Measurements from ENCODE around the gene NBPF8. TPM values are rescaled to one million over a fixed set of nuclear protein-coding genes. Genes with fewer than 3 reads are reported as not detected.
"Not testable (repeated sequence)": the region's sequence is repeated elsewhere in the genome, so short reads cannot be mapped to it uniquely, and the experiment has no call there.

Gene NBPF8, protein sequence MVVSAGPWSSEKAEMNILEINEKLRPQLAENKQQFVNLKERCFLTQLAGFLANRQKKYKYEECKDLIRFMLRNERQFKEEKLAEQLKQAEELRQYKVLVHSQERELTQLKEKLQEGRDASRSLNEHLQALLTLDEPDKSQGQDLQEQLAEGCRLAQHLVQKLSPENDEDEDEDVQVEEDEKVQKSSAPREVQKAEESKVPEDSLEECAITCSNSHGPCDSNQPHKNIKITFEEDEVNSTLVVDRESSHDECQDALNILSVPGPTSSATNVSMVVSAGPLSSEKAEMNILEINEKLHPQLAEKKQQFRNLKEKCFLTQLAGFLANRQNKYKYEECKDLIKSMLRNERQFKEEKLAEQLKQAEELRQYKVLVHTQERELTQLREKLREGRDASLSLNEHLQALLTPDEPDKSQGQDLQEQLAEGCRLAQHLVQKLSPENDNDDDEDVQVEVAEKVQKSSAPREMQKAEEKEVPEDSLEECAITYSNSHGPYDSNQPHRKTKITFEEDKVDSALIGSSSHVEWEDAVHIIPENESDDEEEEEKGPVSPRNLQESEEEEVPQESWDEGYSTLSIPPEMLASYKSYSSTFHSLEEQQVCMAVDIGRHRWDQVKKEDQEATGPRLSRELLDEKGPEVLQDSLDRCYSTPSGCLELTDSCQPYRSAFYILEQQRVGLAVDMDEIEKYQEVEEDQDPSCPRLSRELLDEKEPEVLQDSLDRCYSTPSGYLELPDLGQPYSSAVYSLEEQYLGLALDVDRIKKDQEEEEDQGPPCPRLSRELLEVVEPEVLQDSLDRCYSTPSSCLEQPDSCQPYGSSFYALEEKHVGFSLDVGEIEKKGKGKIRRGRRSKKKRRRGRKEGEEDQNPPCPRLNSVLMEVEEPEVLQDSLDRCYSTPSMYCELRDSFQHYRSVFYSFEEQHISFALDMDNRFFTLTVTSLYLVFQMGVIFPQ
- polyA plus RNA-seq (ENCODE audit: insufficient read length) = 23.2 TPM
- long read RNA-seq, donor 1, partial matches to known transcripts = 7 of 7 reads
- long read RNA-seq, donor 1, other reads (novel, unspliced or antisense) = 0 of 7 reads
- long read RNA-seq, donor 2 = 0 reads
- long read RNA-seq, donor 3 = 0 reads
- long read RNA-seq, donor 4 = 0 reads
- long read RNA-seq, donor 5 = 0 reads
- long read RNA-seq, donor 6 = 0 reads
- long read RNA-seq, donor 7 = 0 reads
- long read RNA-seq, donor 8 = 0 reads

DNA sequence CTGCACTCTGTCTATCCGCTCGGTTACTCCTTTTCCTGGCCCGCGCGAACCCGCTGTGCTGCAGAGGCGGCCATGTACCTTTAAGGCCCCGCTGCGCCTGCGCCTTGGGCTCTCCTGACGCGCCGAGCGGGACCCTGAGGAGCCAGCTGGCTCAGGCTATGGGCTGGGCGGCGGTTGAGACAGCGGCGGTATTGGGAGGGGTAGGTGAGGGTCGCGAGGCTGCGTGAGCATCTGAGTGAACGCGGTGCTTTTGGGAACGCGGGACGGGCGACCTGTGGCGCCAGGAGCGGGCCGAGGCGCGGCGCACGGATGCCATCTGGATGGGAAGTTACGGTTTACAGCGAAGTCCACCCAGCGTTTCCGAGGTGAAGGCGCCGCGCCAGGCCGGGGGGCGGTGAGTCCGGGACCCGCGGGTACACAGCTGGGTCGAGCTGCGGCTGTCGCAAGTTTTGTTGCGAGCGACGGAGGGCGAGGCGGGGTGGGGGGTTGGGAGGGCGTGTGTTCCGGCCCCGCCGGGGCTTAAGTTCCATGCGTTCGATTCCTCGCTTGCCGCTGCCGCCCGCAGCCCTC lies at the start of gene NBPF8:
Gene NBPF8 (plus strand): TSS at position 125 of the 570 bp plus-strand sequence. CDS start 21,488 bp downstream, outside the sequence.
- DNase-seq = not testable (repeated sequence)

- DNase-seq = not testable (repeated sequence)
Measured at GRCh38 chr1:120367709-120368108, 47.1 kb upstream of the NBPF8 start.

- not testable (repeated sequence) for DNase-seq
Measured at GRCh38 chr1:120386651-120387050, 28.2 kb upstream of the NBPF8 start.

- not testable (repeated sequence) for DNase-seq
Measured at GRCh38 chr1:120388597-120389126, 26.2 kb upstream of the NBPF8 start.

DNA sequence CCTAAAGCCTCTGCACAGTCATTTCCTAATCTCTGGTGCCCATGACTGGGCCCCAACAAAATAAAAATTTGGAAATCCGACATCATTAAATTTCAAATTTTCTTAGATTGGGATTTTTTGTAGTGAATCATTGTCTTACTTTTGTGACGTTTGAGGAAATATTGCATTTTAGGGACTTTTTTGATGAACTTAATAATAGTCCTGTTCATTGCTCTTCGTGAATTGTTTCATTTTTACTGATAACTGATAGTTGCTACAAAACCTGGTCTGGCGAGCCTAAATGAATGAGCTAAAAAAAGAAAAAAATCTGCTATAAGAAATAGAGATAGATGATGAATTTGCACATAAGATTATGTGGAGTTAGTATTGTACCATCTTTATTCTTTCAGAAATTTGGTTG lies 23.5 kb upstream of the NBPF8 start:
- DNase-seq = not testable (repeated sequence)

DNA sequence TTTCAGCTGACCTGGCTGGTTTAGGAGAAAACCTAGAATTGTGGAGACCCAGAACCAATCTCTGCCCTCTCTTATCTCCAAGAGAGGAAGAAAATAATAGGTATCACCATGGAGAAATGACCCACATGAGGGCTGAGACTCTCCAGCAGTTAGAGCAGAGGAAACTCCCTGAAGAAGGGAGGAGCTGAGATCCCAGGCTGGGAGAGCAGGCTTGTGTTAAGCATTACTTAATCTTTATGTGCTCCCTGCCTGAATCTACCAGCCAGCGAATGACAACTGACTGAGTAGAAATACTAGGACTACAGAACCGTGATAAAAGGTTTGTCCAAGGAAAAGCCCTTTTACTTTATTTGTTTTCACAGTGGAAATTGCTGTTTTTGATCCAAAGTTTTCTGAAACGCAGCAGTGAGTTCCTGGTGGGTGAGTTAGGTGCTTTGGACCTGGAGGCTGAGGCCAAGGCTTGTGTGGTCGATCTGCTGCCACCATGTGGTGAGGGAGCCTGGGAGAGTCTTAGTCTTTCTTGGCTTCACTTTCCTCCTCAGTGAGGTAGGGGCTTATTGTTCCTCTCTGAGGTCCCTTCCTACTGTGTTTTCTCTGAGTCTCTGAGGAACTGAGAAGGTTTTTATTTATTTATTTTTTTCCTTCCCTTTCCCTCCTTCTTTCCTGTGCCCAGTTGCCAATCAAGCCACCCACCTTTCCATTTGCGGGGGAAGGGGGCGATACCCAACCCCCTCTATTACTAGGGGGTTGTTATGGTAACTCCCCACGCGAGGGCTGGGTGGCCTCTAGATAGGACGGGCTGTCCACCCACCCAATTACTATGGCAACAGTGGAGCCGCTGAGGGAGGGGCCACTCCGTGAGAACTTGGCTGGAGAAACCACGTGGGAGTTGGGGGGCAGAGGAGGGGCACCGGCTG lies 21.3 kb upstream of the NBPF8 start:
- DNase-seq = not testable (repeated sequence)

GRCh38 chr1:120405348-120405747 lies 9.5 kb upstream of the NBPF8 start:
- not testable (repeated sequence) for DNase-seq

GRCh38 chr1:120414451-120414850 lies 384 bp upstream of the NBPF8 start:
- DNase-seq = not testable (repeated sequence)

DNA sequence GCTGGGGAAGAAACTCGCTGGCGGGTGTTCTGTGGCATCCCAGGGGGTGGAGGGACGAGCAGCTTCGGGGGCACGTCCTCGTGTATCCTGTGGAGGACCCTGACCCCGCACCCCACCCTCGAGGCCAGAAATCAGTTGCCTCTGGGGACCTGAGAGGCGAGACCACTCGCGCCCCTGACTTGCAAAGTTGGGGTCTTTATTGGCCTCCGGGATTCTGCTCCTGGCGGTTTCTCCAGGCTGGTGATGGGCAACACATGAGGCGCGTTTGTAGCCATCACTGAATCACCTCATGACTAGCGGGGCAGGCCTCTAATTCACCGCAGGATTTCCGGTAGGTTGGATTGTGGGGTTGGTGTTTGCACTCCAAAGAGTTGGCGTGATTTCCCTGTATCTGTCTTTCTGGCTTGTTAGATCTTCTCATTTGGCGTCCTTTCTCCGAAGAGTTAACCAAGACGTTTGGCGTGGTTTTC lies 692 bp downstream of the NBPF8 start:
- not testable (repeated sequence) for DNase-seq

DNA sequence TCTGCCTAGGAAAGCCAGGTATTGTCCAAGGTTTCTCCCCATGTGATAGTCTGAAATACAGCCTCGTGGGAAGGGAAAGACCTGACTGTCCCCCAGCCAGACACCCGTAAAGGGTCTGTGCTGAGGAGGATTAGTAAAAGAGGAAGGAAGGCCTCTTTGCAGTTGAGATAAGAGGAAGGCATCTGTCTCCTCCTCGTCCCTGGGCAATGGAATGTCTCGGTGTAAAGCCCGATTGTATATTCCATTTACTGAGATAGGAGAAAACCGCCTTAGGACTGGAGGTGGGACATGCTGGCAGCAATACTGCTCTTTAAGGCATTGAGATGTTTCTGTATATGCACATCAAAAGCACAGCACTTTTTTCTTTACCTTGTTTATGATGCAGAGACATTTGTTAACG lies 10.2 kb downstream of the NBPF8 start:
- DNase-seq = not testable (repeated sequence)

DNA sequence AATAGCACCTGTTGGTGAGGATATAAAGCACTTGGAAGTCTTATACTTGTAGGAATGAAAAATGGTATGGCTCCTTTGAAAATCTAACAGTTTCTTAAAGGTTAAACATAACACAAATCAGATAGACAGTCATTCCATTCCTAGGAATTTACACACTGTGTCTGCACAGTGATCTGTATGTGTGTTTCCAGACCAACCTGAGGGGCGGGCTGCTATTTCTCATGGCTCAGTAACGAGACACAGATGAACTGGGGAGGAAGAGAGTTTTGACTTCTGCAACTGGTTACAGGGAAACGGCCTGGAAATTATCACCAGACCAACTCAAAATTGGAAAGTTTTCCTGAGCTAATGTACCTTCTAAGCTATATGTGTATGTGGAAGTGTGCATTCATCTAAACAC lies 16.8 kb downstream of the NBPF8 start:
- not testable (repeated sequence) for DNase-seq

GRCh38 chr1:120433831-120434230 lies 19.0 kb downstream of the NBPF8 start:
- DNase-seq = not testable (repeated sequence)

GRCh38 chr1:120449124-120449523 lies 34.3 kb downstream of the NBPF8 start:
- DNase-seq = not testable (repeated sequence)

Other genes starting within 250 kb of the NBPF8 start
- gene SEC22B, start 238.5 kb upstream of the NBPF8 start, polyA plus RNA-seq (ENCODE audit: insufficient read length) = 45.3 TPM